Chondrocyte (in vitro differentiated cells): ENCODE data around the gene DPH2. TPM values are rescaled to one million over a fixed set of nuclear protein-coding genes. Genes with fewer than 3 reads are reported as not detected.

ENCODE experiments used
- DNase-seq: peaks from one replicate; pipeline ENCODE4 v3.0.0; 2021; ENCODE audit warnings: mixed read lengths, low spot score
- H3K27ac Mint-ChIP-seq: one replicate; pipeline ENCODE4 v1.8.0; 2021; ENCODE audit warnings: mild to moderate bottlenecking, moderate library complexity, mixed read lengths; ENCODE audit not compliant: unreplicated experiment
- H3K27me3 Mint-ChIP-seq: 2 replicates; pipeline ENCODE4 v1.8.0; 2021; ENCODE audit warnings: low read depth, mixed read lengths
- H3K36me3 Mint-ChIP-seq: 2 replicates; pipeline ENCODE4 v1.8.0; 2021; ENCODE audit warnings: low read depth, mixed read lengths
- H3K4me1 Mint-ChIP-seq: 2 replicates; pipeline ENCODE4 v1.8.0; 2021; ENCODE audit warnings: low read depth, mild to moderate bottlenecking, mixed read lengths
- H3K4me3 Mint-ChIP-seq: one replicate; pipeline ENCODE4 v1.8.0; 2021; ENCODE audit warnings: mild to moderate bottlenecking, moderate library complexity, mixed read lengths; ENCODE audit not compliant: unreplicated experiment
- H3K9me3 Mint-ChIP-seq: 2 replicates; pipeline ENCODE4 v1.8.0; 2021; ENCODE audit warnings: low read depth, mixed read lengths
- CTCF ChIP-seq: fragments of 200-600 bp; sonication (generic); IDR thresholded peaks from 2 replicates; pipeline ENCODE4 v1.5.0; 2021; ENCODE audit warnings: antibody characterized with exemption, mild to moderate bottlenecking, moderate library complexity
- total RNA-seq: library from RNA; stranded (reverse); gene quantifications from 3 replicates; pipeline ENCODE4 v1.2.1, GENCODE V29; 2021

DPH2 gene
- total RNA-seq, 1 donor from 2014 or later: 22.4 TPM

- no peak for DNase-seq
- H3K27ac Mint-ChIP-seq: peak overlapping the region; percentile 9
- no peak overlapping the region for H3K4me3 Mint-ChIP-seq
- no peaks in the 10 kb centered on the region for H3K27me3 Mint-ChIP-seq
- no peaks in the 10 kb centered on the region for H3K9me3 Mint-ChIP-seq
- H3K4me1 Mint-ChIP-seq: peaks cover 34% of the 10 kb centered on the region
- no peak for TF ChIP-seq CTCF
- peaks cover 33% of the 10 kb centered on the region for H3K36me3 Mint-ChIP-seq
These were observed 13.0 kb downstream of the DPH2 start for GRCh38 chr1:43982808-43983207.

DNA sequence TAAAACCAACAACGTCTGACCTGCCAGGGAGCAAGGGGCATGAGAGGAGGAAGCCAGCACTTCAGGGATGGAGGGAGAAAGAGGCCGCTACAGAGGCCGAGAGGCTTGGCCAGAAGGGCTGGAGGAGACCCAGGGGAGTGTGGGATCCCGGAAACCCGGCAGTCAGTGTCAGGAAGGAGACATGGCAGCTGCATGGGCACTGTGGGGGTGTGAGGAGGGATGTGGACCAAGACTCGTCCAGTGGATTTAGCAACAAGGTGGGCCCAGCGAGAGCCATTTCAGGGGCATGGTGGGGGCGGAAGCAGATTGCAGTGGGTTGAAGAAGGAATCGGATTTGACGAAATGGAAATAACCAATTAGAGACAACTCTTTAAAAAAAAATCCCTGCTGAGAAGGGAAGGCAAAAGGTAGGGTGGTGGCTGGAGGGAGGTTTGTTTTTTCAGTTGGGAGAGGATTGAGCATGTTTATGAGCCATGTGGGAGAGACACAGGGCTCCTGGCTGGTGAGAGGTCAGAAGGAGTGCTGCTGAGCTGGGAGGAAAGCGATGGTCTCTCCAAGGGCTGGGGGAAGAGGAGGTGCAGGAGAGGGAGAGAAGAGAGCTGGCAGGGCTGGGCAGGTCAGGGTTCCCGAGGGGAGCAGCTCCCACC is 13.6 kb downstream of the DPH2 start:
- Mint-ChIP-seq H3K9me3 (no peaks in the 10 kb centered on the region), H3K4me1 (peaks cover 28% of the 10 kb centered on the region)

DNA sequence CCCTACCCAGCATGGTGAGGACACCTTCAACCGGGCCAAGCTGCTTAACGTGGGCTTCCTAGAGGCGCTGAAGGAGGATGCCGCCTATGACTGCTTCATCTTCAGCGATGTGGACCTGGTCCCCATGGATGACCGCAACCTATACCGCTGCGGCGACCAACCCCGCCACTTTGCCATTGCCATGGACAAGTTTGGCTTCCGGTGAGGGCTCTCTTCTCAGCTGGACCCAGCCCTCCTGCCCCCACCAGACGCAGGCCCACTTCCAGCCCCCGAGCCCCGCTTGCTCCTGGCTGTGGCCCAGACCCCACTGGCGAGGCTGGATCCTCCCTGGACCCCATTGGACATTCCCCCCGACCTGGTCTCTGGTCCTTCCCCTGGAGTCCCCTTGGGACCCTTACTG is 15.0 kb downstream of the DPH2 start:
- Mint-ChIP-seq H3K27ac (no peak overlapping the region), H3K4me3 (no peak overlapping the region), H3K4me1 (peaks cover 22% of the 10 kb centered on the region), H3K27me3 (no peaks in the 10 kb centered on the region), H3K36me3 (peaks cover 29% of the 10 kb centered on the region), H3K9me3 (no peaks in the 10 kb centered on the region)
- no peak for DNase-seq
- TF ChIP-seq CTCF: no peak

More for the DNA sequence above, 13.6 kb downstream of the DPH2 start:
- Mint-ChIP-seq H3K4me3 (no peak overlapping the region), H3K27me3 (no peaks in the 10 kb centered on the region), H3K27ac (no peak overlapping the region), H3K36me3 (peaks cover 29% of the 10 kb centered on the region)
- no peak for DNase-seq
- no peak for TF ChIP-seq CTCF

GRCh38 chr1:43985984-43986595 is 16.3 kb downstream of the DPH2 start:
- Mint-ChIP-seq H3K4me3 (no peak overlapping the region), H3K4me1 (peaks cover 19% of the 10 kb centered on the region), H3K27ac (no peak overlapping the region), H3K9me3 (no peaks in the 10 kb centered on the region), H3K27me3 (no peaks in the 10 kb centered on the region), H3K36me3 (peaks cover 26% of the 10 kb centered on the region)
- no peak for DNase-seq
- TF ChIP-seq CTCF: no peak

DNA sequence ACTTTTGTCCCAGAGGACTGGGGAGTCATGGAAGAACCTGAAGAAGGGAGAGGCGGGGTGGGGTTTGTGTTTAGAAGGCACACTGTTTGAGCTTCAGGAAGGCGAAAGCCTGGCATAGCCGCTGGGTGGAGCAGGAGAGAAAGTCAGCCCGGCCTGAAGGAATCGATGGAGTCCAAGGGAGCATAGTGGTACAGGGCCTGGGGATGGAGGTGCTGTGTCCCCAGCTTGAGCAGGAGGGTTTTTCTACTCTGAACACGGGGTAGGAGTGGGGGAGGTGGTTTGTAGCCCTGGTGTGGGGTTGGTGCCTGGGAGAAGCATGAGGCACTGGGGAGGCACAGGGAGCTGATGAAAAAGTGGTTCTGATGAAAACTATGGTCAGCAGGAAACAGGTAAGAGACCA is 16.9 kb downstream of the DPH2 start:
- Mint-ChIP-seq H3K4me3 (no peak overlapping the region), H3K36me3 (peaks cover 26% of the 10 kb centered on the region), H3K27ac (no peak overlapping the region), H3K4me1 (peaks cover 20% of the 10 kb centered on the region), H3K9me3 (no peaks in the 10 kb centered on the region), H3K27me3 (no peaks in the 10 kb centered on the region)
- no peak for TF ChIP-seq CTCF
- no peak for DNase-seq
